DOHH2 (cell line): ENCODE measurements around the gene PATJ.

Experiments used
- H3F3A ChIP-seq: fragments of 200-600 bp; sonication (generic), shearing (Covaris generic); 2 replicates; pipeline ENCODE4 v1.6.0; 2016; ENCODE audit warnings: antibody characterized with exemption, mild to moderate bottlenecking; ENCODE audit not compliant: control insufficient read depth, insufficient read depth
- H3K27ac ChIP-seq: fragments of 200-600 bp; sonication (generic); 2 replicates; pipeline ENCODE4 v1.5.1; 2014; ENCODE audit warnings: low read depth, mild to moderate bottlenecking, low read length, moderate library complexity
- H3K27me3 ChIP-seq: fragments of 200-600 bp; sonication (generic); 2 replicates; pipeline ENCODE4 v1.6.1; 2014; ENCODE audit warnings: mild to moderate bottlenecking, low read length, mixed read lengths; ENCODE audit not compliant: control insufficient read depth
- H3K36me3 ChIP-seq: fragments of 200-600 bp; sonication (generic); 2 replicates; pipeline ENCODE4 v1.6.1; 2014; ENCODE audit warnings: mild to moderate bottlenecking, low read length, moderate library complexity, mixed read lengths; ENCODE audit not compliant: control insufficient read depth
- H3K4me1 ChIP-seq: fragments of 200-600 bp; sonication (generic); 2 replicates; pipeline ENCODE4 v1.6.1; 2014; ENCODE audit warnings: mild to moderate bottlenecking, low read length, mixed read lengths; ENCODE audit not compliant: control insufficient read depth
- H3K4me2 ChIP-seq: fragments of 200-600 bp; sonication (generic); 2 replicates; pipeline ENCODE4 v1.6.0; 2014; ENCODE audit warnings: mild to moderate bottlenecking, low read length, moderate library complexity
- H3K4me3 ChIP-seq: fragments of 200-600 bp; sonication (generic); 2 replicates; pipeline ENCODE4 v1.5.1; 2014; ENCODE audit warnings: mild to moderate bottlenecking, low read length, mixed read lengths
- H3K79me2 ChIP-seq: fragments of 200-600 bp; sonication (generic); 2 replicates; pipeline ENCODE4 v1.6.1; 2014; ENCODE audit warnings: mild to moderate bottlenecking, low read length, mixed read lengths; ENCODE audit not compliant: control insufficient read depth
- H3K9me2 ChIP-seq: fragments of 200-600 bp; sonication (generic); replicated peaks from 2 replicates; pipeline ENCODE4 v1.6.1; 2014; ENCODE audit warnings: mild to moderate bottlenecking, low read length, mixed read lengths; ENCODE audit not compliant: control insufficient read depth
- H3K9me3 ChIP-seq: fragments of 200-600 bp; sonication (generic); 2 replicates; pipeline ENCODE4 v1.6.1; 2014; ENCODE audit warnings: antibody characterized with exemption, low read length, mixed read lengths; ENCODE audit not compliant: control insufficient read depth, insufficient read depth
- H4K20me1 ChIP-seq: fragments of 200-600 bp; sonication (generic); 2 replicates; pipeline ENCODE4 v1.6.0; 2014; ENCODE audit warnings: low read depth, mild to moderate bottlenecking, antibody characterized with exemption, low read length, moderate library complexity; ENCODE audit not compliant: control insufficient read depth, insufficient read depth
- EZH2phosphoT487 ChIP-seq: fragments of 200-600 bp; sonication (generic); IDR thresholded peaks from 2 replicates; pipeline ENCODE4 v1.6.1; 2017; ENCODE audit warnings: borderline replicate concordance, mild to moderate bottlenecking, antibody characterized with exemption, low read length, moderate library complexity, mixed read lengths
- TF ChIP-seq, protein P1 (sequence below): fragments of 200-600 bp; sonication (generic); IDR thresholded peaks from one replicate; pipeline ENCODE4 v1.5.1; 2014; ENCODE audit warnings: antibody characterized with exemption, mild to moderate bottlenecking, low read depth, low read length; ENCODE audit not compliant: poor library complexity, severe bottlenecking

PATJ gene

DNA sequence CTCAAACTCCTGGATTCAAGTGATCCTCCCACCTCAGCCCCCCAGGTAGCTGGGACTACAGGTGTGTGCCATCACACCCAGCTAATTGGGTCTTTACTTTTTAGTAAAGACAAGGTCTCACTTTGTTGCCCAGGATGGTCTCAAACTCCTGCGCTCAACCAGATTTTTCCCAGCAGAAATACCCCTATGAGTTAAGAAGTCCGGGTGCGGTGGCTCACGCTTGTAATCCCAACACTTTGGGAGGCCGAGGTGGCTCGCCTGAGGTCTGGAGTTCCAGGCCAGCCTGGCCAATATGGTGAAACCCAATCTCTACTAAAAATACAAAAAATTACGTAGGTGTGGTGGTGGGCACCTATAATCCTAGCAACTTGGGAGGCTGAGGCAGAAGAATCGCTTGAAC, 445.8 kb downstream of the PATJ start:
- H3K4me1 ChIP-seq, result no peaks in the 10 kb centered on the region
- H3K4me2 ChIP-seq, result no peak overlapping the region
- no peak overlapping the region for H3K4me3 ChIP-seq
- no peaks in the 10 kb centered on the region for H3K9me2 ChIP-seq
- H3K9me3 ChIP-seq, result no peaks in the 10 kb centered on the region
- no peaks in the 10 kb centered on the region for H3F3A ChIP-seq
- no peaks in the 10 kb centered on the region for H4K20me1 ChIP-seq
- no peak overlapping the region for H3K27ac ChIP-seq
- no peaks in the 10 kb centered on the region for H3K36me3 ChIP-seq
- no peak for TF ChIP-seq EZH2phosphoT487
- TF ChIP-seq, protein P1, sequence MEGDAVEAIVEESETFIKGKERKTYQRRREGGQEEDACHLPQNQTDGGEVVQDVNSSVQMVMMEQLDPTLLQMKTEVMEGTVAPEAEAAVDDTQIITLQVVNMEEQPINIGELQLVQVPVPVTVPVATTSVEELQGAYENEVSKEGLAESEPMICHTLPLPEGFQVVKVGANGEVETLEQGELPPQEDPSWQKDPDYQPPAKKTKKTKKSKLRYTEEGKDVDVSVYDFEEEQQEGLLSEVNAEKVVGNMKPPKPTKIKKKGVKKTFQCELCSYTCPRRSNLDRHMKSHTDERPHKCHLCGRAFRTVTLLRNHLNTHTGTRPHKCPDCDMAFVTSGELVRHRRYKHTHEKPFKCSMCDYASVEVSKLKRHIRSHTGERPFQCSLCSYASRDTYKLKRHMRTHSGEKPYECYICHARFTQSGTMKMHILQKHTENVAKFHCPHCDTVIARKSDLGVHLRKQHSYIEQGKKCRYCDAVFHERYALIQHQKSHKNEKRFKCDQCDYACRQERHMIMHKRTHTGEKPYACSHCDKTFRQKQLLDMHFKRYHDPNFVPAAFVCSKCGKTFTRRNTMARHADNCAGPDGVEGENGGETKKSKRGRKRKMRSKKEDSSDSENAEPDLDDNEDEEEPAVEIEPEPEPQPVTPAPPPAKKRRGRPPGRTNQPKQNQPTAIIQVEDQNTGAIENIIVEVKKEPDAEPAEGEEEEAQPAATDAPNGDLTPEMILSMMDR, result no peak
- no peaks in the 10 kb centered on the region for H3K27me3 ChIP-seq
- H3K79me2 ChIP-seq, result no peaks in the 10 kb centered on the region

DNA sequence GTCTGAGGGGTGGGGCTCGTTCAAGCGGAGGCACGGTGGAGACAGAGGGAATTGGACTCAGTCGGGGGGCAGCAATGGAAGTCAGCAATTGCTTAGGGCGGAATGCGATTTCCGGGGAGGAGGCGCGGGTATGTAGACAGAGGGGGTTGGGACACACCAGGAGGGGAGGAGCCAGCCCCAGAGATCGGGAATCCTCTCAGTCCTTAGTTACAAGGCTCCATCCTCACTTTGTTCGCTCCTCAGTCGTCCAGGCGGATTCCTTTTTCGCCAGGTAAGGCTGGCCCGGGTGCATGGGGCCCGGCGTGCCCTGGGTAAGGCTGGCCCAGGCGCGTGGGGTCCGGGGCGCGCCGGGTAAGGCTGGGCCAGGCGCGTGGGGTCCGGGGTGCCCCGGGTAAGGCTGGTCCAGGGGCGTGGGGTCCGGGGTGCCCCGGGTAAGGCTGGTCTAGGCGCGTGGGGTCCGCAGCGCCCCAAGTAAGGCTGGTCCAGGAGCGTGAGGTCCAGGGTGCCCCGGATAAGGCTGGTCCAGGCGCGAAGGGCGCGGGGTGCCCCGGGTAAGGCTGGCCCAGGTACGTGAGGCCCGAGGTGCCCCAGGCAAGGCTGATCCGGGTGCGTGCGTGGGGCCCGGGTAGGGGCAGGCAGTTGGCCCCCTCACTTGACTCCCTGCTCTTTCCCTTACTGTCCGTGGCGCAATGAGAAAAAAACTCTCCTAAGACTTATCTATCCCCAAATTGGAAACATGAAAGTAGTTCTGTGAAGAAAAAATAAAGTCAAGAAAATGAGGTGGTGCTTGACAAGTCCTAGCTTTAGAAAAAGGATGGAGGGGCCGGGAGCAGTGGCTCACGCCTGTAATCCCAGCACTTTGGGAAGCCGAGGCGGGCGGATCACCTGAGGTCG, 452.6 kb downstream of the PATJ start, which contains the start of gene L1TD1:
TSS of gene L1TD1 (plus strand) at position 199 of the 894 bp plus-strand sequence. CDS start 11,780 bp downstream, outside the sequence.
- Histone ChIP-seq H3F3A (no peaks in the 10 kb centered on the region), H3K4me3 (no peak within 1 kb of the TSS), H3K27me3 (no peaks in the 10 kb centered on the region), H3K27ac (no peak within 1 kb of the TSS), H3K9me2 (no peaks in the 10 kb centered on the region), H4K20me1 (no peaks in the 10 kb centered on the region), H3K9me3 (no peaks in the 10 kb centered on the region), H3K36me3 (no peaks in the 10 kb centered on the region), H3K4me1 (no peaks in the 10 kb centered on the region), H3K4me2 (no peak within 1 kb of the TSS), H3K79me2 (no peaks in the 10 kb centered on the region)
- TF ChIP-seq, protein P1, result no peak
- TF ChIP-seq EZH2phosphoT487, result no peak

DNA sequence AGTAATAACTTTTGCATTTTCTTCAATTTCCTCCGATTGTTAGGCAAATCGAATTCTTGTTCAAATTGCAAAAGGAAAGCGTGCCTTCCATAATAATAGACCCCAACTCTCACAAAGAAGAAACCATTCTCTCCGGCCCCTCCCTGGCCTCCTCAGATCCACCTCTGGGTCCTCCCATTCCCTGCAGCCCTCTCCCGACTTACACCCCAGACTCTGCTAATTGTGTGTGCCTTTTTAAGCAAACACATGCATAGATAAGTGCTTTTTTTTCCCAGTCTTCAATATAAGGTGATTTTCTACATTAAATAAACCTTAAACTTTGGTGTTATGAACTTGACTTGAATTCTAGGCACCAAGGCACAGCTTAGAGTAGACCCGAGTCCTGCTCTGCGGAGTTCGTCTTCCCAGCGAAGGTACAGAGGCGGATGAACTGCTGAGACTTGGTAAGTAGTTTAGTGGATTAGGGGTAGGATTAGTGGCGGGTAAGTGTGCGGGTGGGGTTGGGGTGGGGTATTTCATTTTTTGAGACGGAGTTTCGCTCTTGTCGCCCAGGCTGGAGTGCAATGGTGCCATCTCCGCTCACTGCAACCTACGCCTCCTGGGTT, 453.9 kb downstream of the PATJ start:
- TF ChIP-seq EZH2phosphoT487, result no peak
- no peaks in the 10 kb centered on the region for H3K9me3 ChIP-seq
- no peaks in the 10 kb centered on the region for H3F3A ChIP-seq
- no peaks in the 10 kb centered on the region for H3K27me3 ChIP-seq
- H3K4me1 ChIP-seq, result no peaks in the 10 kb centered on the region
- H3K4me3 ChIP-seq, result no peak overlapping the region
- no peaks in the 10 kb centered on the region for H4K20me1 ChIP-seq
- no peaks in the 10 kb centered on the region for H3K79me2 ChIP-seq
- no peaks in the 10 kb centered on the region for H3K36me3 ChIP-seq
- H3K9me2 ChIP-seq, result no peaks in the 10 kb centered on the region
- no peak overlapping the region for H3K27ac ChIP-seq
- no peak overlapping the region for H3K4me2 ChIP-seq
